Anterior cingulate cortex (tissue), 58 donors: ENCODE data around the gene SPCS1.
"Not testable (repeated sequence)": the region's sequence is repeated elsewhere in the genome, so short reads cannot be mapped to it uniquely, and the experiment has no call there.

ENCODE experiments used
- DNase-seq, 58 donors: peaks; one replicate each; lab custom pipeline; 2025; lab: John Stamatoyannopoulos, UW

Gene SPCS1

DNA sequence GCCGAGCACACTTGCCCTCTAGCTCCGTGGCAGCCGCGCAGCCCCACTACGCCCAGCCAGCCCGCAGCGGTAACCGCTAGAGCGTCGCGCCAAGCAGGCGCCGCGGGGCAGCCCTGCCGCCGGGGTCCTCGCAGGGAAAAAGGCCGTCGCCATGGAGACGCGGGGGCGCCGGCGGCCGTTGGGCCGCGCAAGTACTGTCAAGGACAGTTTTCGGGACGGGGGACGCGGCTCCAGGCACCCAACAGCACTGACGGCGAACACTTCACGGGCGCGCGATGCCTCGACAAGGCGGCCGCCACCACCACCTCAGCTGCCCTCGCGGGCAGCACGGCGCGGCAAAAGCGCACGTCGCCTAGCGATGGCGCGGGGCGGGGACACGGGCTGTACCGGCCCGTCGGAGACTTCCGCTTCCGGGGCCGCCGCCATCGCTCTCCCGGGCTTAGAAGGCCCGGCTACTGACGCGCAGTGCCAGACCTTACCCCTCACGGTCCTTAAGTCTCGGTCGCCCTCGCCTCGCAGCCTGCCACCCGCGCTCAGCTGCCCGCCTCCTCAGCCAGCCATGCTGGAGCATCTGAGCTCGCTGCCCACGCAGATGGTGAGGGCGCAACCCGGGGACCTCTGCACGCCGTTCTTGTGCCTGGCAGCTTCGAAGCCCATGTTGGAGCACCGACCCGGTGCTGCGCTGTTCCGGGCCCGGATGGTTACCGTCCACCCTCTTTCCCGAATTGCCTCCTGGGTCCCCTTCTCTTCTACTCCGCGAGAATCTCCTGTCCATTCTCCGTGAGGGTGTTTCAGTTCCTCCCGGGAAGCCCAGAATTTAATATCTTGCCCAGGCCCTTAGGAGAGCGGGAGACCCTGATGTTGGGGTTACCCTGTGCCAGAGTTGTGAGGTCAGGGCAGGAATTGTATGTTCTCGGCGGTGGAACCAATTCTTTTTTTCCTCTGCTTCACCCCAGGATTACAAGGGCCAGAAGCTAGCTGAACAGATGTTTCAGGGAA is at the start of gene SPCS1, which contains the start of gene GLT8D1:
Gene SPCS1, plus strand, starts transcription at position 419 of the 999 bp plus-strand sequence. Its CDS starts 141 bp downstream, at position 560.
Gene GLT8D1, minus strand, starts transcription at position 104 of the 999 bp plus-strand sequence. CDS start 5,331 bp downstream, outside the sequence.
- peak; percentile 27 to 97 (median 86) for DNase-seq

- no peak for DNase-seq
Measured at GRCh38 chr3:52660046-52660445, 45.9 kb upstream of the SPCS1 start.

- DNase-seq: no peak
Measured at GRCh38 chr3:52663098-52663497, 42.8 kb upstream of the SPCS1 start.

GRCh38 chr3:52670621-52671521 is 35.0 kb upstream of the SPCS1 start:
- DNase-seq: no peak

DNA sequence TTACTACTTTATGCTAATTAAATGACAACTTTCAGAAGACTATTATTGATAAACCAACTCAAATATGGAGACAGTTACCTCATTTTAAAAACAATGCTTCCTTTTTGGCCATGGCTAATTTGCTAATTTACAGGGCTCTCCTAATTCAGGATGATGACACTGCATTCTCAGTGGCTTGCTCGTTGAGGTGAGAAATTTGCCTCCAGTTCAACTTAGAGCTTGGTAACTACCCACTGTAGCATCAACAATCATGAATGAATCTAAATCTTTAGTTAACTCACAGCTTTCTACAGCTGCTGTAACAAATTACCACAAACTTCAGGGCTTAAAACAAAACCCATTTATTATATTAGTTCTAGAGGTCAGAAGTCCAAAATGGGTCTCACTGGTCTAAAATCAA is 34.2 kb upstream of the SPCS1 start:
- no peak for DNase-seq

- not testable (repeated sequence) for DNase-seq
Measured at GRCh38 chr3:52676201-52676600, 29.7 kb upstream of the SPCS1 start.

GRCh38 chr3:52678265-52679198 is 27.4 kb upstream of the SPCS1 start:
- DNase-seq: no peak

DNA sequence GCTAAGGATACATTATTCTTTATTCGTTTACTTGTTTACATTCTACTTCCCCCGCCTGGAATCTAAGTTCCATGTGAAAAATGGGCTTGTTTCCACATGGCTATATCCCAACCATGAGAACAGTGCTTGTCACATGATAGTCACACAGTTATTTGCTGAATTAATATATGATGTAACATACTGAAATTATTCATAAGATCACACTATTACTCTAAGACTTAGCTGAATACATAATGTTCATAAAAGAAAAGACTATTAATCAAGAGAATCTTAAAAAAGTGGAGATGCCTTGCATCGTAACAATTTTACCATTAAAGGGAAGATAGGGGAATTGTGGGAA is 26.7 kb upstream of the SPCS1 start:
- no peak for DNase-seq

GRCh38 chr3:52679811-52680210 is 26.1 kb upstream of the SPCS1 start:
- DNase-seq: no peak

- DNase-seq: no peak
Measured at GRCh38 chr3:52681596-52681995, 24.3 kb upstream of the SPCS1 start.

DNA sequence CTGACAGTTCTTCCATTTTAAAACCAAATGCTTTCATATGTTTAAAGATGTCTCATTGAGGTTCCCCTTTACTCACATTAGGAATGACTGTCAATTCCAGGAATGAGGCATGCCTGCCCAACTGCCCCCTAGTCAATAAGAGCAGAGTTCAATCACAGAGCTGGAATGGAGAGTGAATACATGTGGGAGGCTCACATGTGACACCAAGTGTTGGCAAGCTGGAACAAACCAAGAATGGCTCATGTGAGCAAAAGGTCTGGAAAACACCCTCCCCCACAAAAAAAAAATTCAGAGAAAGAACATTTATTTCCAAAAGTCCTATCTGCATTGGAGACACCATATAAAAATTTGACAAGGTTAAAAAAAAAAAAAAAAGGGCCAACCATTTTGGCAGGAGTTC is 23.9 kb upstream of the SPCS1 start:
- peak in 15 of 58 donors; percentile 3 to 24 (median 8) for DNase-seq

GRCh38 chr3:52683611-52684010 is 22.3 kb upstream of the SPCS1 start:
- no peak for DNase-seq

DNA sequence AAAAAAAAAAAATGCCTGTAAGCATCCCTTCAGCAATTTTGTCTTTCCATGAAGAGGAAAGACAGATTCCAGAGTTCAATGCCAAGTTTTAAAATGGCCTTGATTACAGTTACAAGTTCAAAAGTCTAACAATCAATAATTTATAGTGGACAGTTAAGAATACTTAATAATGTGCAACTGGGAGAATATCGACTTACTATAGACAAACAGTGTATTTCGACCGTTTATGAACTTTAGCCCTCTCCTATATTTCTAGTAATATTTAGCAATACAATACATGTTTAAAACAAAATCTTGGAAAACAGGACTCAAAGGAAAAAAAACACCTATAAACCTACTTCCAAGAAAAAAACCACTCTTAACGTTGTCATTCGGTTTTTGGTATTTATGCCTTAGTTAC is 21.7 kb upstream of the SPCS1 start:
- no peak for DNase-seq

DNA sequence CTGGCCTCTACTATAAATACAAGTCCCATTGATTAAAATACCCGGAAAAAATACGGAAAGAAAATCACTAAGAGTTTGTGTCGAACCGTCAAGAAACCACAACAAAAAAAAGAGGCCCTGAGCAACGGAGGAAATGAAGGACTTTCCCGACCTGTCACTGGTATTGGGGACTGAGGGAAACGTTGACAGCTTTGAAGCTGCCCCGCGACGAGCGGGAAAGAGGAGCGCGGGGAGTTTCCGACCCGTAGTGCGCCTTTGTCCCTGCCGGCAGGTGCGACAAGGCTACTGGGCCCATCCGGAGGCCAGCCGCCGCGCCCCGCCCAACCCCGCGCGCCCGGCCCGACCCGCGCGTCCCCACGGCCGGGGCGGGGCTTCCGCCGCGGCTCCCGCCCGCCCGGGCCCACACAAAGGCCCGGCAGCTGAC is 20.6 kb upstream of the SPCS1 start:
- DNase-seq: peak in 44 of 58 donors; percentile 44 to 93 (median 82)

DNA sequence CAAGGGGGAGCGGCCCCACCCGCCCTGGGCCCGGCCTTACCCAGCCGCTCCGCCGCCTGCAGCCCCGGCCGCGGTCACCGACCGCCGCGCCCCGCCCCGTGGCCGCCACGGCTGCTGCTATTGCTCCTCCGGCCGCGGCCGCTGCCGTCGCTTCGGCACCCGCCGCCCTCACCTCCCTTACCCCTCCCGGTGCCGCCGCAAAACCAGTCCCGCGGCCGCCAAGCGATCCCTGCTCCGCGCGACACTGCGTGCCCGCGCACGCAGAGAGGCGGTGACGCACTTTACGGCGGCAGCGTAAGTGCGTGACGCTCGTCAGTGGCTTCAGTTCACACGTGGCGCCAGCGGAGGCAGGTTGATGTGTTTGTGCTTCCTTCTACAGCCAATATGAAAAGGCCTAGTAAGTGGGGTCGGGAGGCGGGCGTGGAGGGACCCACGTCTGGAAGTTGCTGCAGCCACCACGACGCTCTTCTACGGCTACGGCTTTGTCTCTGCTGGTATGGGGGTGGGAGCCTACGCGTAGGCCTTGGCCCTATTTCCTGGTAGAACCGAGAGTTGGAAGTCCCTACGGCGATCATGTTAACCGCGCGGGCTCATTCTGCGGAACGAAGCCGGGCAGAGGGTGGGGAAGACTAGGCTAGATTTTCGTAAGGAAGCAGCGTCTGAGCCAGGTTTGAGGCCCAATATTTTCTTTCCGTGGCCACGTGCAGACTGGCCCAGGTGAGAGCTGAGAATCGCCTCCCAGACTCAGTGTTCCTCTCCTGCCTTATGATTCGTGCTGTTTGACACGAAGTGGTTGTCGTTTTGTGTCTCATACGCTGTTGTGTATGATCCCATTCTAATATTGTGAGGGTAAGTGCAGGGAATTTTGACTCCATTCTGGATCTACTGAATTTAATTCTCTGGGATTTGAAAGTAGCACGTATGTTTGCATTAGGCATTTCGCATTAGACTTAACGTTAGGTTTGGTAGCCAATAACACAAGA is 19.9 kb upstream of the SPCS1 start, which contains the start of the genes GNL3 and PBRM1:
Gene GNL3, plus strand, starts transcription at position 324 of the 983 bp plus-strand sequence. Its CDS starts 61 bp downstream, at position 385.
Gene PBRM1, minus strand, starts transcription at position 205 of the 983 bp plus-strand sequence.
- DNase-seq: peak; percentile 50 to 95 (median 91)

GRCh38 chr3:52688266-52688665 is 17.6 kb upstream of the SPCS1 start:
- DNase-seq: no peak

GRCh38 chr3:52689151-52689550 is 16.8 kb upstream of the SPCS1 start:
- DNase-seq: no peak

- no peak for DNase-seq
Measured at GRCh38 chr3:52690560-52690959, 15.3 kb upstream of the SPCS1 start.
